ENCODE results near the gene CSTPP1.

GRCh38 chr11:46895821-46896220 is 40.7 kb upstream of the CSTPP1 start:
- TF ChIP-seq CTCF (IDR thresholded peaks at IDR 0.05 in 4 of 5, conservative IDR thresholded peaks at IDR 0.05 in 1 of 5) (no peak), POLR2A (IDR thresholded peaks at IDR 0.05) (no peak)

Data from gastrocnemius medialis (tissue), 4 donors.